Embryonic facial prominence (tissue), 1 donor: ENCODE results near the gene WWC2.

Source experiments
- DNase-seq: peaks from one replicate; pipeline ENCODE4 v3.0.0-alpha.2; 2016; ENCODE audit errors: extremely low spot score

WWC2 gene

GRCh38 chr4:183098723-183099536, at the start of gene WWC2:
Gene WWC2 (plus strand): TSS chr4:183099257. CDS start chr4:183099492, 235 bp downstream.
- peak; percentile 86 for DNase-seq

- no peak for DNase-seq
These were observed 45.4 kb upstream of the WWC2 start for GRCh38 chr4:183053681-183054080.

- DNase-seq = no peak
These were observed 41.8 kb upstream of the WWC2 start for GRCh38 chr4:183057255-183057654.

- DNase-seq = no peak
These were observed 39.3 kb upstream of the WWC2 start for GRCh38 chr4:183059797-183060196.

GRCh38 chr4:183068502-183068901, 30.6 kb upstream of the WWC2 start:
- DNase-seq = no peak

GRCh38 chr4:183071222-183071621, 27.8 kb upstream of the WWC2 start:
- DNase-seq = no peak

- DNase-seq = no peak
These were observed 26.9 kb upstream of the WWC2 start for GRCh38 chr4:183072176-183072575.

- DNase-seq = no peak
These were observed 25.3 kb upstream of the WWC2 start for GRCh38 chr4:183073838-183074145.

- DNase-seq = no peak
These were observed 24.6 kb upstream of the WWC2 start for GRCh38 chr4:183074288-183074990.

- no peak for DNase-seq
These were observed 20.4 kb upstream of the WWC2 start for GRCh38 chr4:183078634-183079033.

GRCh38 chr4:183080372-183081115, 18.5 kb upstream of the WWC2 start:
- DNase-seq = no peak

GRCh38 chr4:183081116-183081469, 18.0 kb upstream of the WWC2 start:
- DNase-seq = no peak

- DNase-seq = no peak
These were observed 17.0 kb upstream of the WWC2 start for GRCh38 chr4:183082053-183082452.

- no peak for DNase-seq
These were observed 4.5 kb upstream of the WWC2 start for GRCh38 chr4:183094393-183095198.

- no peak for DNase-seq
These were observed 3.9 kb upstream of the WWC2 start for GRCh38 chr4:183095199-183095512.

GRCh38 chr4:183096276-183096965, 2.6 kb upstream of the WWC2 start:
- no peak for DNase-seq

GRCh38 chr4:183097231-183098018, 1.6 kb upstream of the WWC2 start:
- no peak for DNase-seq

- no peak for DNase-seq
These were observed 886 bp upstream of the WWC2 start for GRCh38 chr4:183098019-183098722.

GRCh38 chr4:183099537-183100297, 660 bp downstream of the WWC2 start:
- no peak for DNase-seq
